ENCODE results near the gene ZNF646. TPM values are rescaled to one million over a fixed set of nuclear protein-coding genes. Genes with fewer than 3 reads are reported as not detected.
A peak's percentile ranks its signal among the peaks of the same experiment; 100 is the strongest.

ZNF646 gene
- total and polyA plus RNA-seq, 2 of the 13 experiments (the other 11 are each of a cell fraction or from before 2014, with no cell fraction given): 3.4 to 10.9 TPM

DNA sequence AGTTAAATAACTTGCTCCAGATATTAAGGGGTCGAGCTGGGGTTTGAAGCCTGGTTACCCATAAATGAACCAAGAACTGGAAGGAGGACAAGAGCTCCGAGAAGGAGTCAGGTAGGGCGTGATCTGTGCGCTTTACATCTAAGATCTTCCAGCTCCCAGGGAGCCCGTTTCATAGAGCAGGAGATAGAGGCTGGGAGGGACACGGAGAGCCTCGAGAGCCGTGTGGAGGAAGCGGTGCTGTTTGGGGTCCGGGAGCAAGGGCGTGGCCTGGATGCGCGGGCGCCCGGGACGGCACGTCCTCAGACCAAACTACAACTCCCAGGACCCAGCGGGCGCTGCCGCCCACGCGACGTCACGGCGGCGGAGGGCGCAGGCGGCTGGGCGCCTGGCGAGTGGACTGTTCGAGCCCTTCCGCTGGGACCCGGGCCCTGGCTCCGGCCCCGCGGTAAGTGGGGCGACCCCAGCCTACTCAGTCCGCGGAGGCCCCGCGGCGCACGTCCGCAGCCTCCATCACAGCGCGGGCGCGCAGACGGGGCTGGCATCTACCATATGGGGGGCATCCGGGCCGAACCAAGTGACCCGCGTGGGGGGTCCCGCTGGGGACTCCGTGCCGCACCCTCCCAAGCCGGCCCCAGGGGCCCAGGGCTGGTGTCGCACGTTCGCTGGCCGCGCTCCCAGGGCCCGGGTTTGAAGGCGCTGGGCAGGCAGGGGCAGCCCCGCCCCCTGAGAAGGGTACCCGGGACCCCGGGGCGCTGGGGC, 34.0 kb downstream of the ZNF646 start, which contains the start of gene BCKDK (continued):
- TF ChIP-seq, protein P1, sequence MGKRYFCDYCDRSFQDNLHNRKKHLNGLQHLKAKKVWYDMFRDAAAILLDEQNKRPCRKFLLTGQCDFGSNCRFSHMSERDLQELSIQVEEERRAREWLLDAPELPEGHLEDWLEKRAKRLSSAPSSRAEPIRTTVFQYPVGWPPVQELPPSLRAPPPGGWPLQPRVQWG (CRISPR knock-in tag; IDR thresholded peaks at IDR 0.05; ENCODE audit: borderline replicate concordance, low read depth): no peak
- TF ChIP-seq ARNT (IDR thresholded peaks at IDR 0.05): no peak
- TF ChIP-seq ZNF10 (CRISPR knock-in tag; IDR thresholded peaks at IDR 0.05; ENCODE audit: borderline replicate concordance, low read depth): no peak
- TF ChIP-seq HNRNPL (IDR thresholded peaks at IDR 0.05; ENCODE audit: low read depth, low read length): no peak
- TF ChIP-seq, protein P2, sequence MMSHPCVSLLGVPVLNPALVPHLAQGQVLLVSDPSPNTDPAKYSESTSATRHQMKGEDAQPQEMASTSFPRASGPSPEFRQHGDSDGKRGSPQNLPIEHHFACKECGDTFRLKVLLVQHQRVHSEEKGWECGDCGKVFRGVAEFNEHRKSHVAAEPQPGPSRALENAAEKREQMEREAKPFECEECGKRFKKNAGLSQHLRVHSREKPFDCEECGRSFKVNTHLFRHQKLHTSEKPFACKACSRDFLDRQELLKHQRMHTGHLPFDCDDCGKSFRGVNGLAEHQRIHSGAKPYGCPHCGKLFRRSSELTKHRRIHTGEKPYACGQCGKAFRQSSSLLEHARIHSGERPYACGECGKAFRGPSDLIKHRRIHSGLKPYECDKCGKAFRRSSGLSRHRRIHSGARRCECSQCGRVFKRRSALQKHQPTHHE (CRISPR knock-in tag; IDR thresholded peaks at IDR 0.05; ENCODE audit: borderline replicate concordance): no peak
- TF ChIP-seq ZNF615 (CRISPR knock-in tag; IDR thresholded peaks at IDR 0.05; ENCODE audit: borderline replicate concordance): no peak
- TF ChIP-seq CHD2 (IDR thresholded peaks at IDR 0.05; ENCODE audit: low read depth, low read length): 0 out of 2 replicates have a peak, but pooled peaks have one; percentile 45
- no peak for TF ChIP-seq TOPORS (CRISPR knock-in tag; IDR thresholded peaks at IDR 0.05)
- TF ChIP-seq ZNF670 (CRISPR knock-in tag; IDR thresholded peaks at IDR 0.05; ENCODE audit: borderline replicate concordance): no peak; the same call in none of the 2 replicates
- 0 out of 2 replicates have a peak, but pooled peaks have one; percentile 34 for TF ChIP-seq BRD4 (CRISPR knock-in tag; IDR thresholded peaks at IDR 0.05)
- TF ChIP-seq, protein P3, sequence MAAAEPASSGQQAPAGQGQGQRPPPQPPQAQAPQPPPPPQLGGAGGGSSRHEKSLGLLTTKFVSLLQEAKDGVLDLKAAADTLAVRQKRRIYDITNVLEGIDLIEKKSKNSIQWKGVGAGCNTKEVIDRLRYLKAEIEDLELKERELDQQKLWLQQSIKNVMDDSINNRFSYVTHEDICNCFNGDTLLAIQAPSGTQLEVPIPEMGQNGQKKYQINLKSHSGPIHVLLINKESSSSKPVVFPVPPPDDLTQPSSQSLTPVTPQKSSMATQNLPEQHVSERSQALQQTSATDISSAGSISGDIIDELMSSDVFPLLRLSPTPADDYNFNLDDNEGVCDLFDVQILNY (CRISPR knock-in tag; conservative IDR thresholded peaks at IDR 0.05): no peak; the same call in 1 of the 2 replicates
- no peak for TF ChIP-seq KAT2B (IDR thresholded peaks at IDR 0.05; ENCODE audit: borderline replicate concordance, low read depth, low read length)
- no peak for TF ChIP-seq FLYWCH1 (CRISPR knock-in tag; IDR thresholded peaks at IDR 0.05)
- no peak for TF ChIP-seq RFXANK (CRISPR knock-in tag; IDR thresholded peaks at IDR 0.05)
- TF ChIP-seq ELF3 (CRISPR knock-in tag; IDR thresholded peaks at IDR 0.05): peak; percentile 80
- TF ChIP-seq, protein P4, sequence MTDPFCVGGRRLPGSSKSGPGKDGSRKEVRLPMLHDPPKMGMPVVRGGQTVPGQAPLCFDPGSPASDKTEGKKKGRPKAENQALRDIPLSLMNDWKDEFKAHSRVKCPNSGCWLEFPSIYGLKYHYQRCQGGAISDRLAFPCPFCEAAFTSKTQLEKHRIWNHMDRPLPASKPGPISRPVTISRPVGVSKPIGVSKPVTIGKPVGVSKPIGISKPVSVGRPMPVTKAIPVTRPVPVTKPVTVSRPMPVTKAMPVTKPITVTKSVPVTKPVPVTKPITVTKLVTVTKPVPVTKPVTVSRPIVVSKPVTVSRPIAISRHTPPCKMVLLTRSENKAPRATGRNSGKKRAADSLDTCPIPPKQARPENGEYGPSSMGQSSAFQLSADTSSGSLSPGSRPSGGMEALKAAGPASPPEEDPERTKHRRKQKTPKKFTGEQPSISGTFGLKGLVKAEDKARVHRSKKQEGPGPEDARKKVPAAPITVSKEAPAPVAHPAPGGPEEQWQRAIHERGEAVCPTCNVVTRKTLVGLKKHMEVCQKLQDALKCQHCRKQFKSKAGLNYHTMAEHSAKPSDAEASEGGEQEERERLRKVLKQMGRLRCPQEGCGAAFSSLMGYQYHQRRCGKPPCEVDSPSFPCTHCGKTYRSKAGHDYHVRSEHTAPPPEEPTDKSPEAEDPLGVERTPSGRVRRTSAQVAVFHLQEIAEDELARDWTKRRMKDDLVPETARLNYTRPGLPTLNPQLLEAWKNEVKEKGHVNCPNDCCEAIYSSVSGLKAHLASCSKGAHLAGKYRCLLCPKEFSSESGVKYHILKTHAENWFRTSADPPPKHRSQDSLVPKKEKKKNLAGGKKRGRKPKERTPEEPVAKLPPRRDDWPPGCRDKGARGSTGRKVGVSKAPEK (CRISPR knock-in tag; IDR thresholded peaks at IDR 0.05; ENCODE audit: borderline replicate concordance): no peak
- peak; percentile 93 for TF ChIP-seq IRF2 (CRISPR knock-in tag; IDR thresholded peaks at IDR 0.05)
- TF ChIP-seq MAFF (IDR thresholded peaks at IDR 0.05; ENCODE audit: low read depth, low read length): no peak
- TF ChIP-seq, protein P5, sequence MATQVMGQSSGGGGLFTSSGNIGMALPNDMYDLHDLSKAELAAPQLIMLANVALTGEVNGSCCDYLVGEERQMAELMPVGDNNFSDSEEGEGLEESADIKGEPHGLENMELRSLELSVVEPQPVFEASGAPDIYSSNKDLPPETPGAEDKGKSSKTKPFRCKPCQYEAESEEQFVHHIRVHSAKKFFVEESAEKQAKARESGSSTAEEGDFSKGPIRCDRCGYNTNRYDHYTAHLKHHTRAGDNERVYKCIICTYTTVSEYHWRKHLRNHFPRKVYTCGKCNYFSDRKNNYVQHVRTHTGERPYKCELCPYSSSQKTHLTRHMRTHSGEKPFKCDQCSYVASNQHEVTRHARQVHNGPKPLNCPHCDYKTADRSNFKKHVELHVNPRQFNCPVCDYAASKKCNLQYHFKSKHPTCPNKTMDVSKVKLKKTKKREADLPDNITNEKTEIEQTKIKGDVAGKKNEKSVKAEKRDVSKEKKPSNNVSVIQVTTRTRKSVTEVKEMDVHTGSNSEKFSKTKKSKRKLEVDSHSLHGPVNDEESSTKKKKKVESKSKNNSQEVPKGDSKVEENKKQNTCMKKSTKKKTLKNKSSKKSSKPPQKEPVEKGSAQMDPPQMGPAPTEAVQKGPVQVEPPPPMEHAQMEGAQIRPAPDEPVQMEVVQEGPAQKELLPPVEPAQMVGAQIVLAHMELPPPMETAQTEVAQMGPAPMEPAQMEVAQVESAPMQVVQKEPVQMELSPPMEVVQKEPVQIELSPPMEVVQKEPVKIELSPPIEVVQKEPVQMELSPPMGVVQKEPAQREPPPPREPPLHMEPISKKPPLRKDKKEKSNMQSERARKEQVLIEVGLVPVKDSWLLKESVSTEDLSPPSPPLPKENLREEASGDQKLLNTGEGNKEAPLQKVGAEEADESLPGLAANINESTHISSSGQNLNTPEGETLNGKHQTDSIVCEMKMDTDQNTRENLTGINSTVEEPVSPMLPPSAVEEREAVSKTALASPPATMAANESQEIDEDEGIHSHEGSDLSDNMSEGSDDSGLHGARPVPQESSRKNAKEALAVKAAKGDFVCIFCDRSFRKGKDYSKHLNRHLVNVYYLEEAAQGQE (IDR thresholded peaks at IDR 0.05; ENCODE audit: borderline replicate concordance in 1 of 2, low read depth in 1 of 2, low read length in 2 of 2): no peak
- no peak; the same call in 1 of the 2 replicates for TF ChIP-seq SOX5 (CRISPR knock-in tag; IDR thresholded peaks at IDR 0.05; ENCODE audit: borderline replicate concordance)
- TF ChIP-seq ATF1 (CRISPR knock-in tag; IDR thresholded peaks at IDR 0.05): peak; percentile 60; the same call in 1 of the 2 replicates
- no peak for TF ChIP-seq TEAD2 (CRISPR knock-in tag; IDR thresholded peaks at IDR 0.05)
